IPS-18a (cell line): ENCODE data around the gene PRAC2.

Experiments used
- H3K27ac ChIP-seq: one replicate; pipeline ENCODE4 v1.5.1; 2013; ENCODE audit warnings: low read length
- H3K27me3 ChIP-seq: one replicate; pipeline ENCODE4 v1.6.1; 2013; ENCODE audit warnings: mild to moderate bottlenecking, low read length; ENCODE audit not compliant: control insufficient read depth, insufficient read depth
- H3K36me3 ChIP-seq: one replicate; pipeline ENCODE4 v1.6.1; 2013; ENCODE audit warnings: low read depth, low read length; ENCODE audit not compliant: control insufficient read depth
- H3K4me1 ChIP-seq: one replicate; pipeline ENCODE4 v1.6.1; 2013; ENCODE audit warnings: low read depth, low read length; ENCODE audit not compliant: control insufficient read depth
- H3K4me3 ChIP-seq: one replicate; pipeline ENCODE4 v1.5.1; 2013; ENCODE audit warnings: low read length
- H3K9ac ChIP-seq: one replicate; pipeline ENCODE4 v1.6.1; 2013; ENCODE audit warnings: mild to moderate bottlenecking, low read length, moderate library complexity
- H3K9me3 ChIP-seq: one replicate; pipeline ENCODE4 v1.6.1; 2013; ENCODE audit warnings: low read depth, low read length; ENCODE audit not compliant: control insufficient read depth

The PRAC2 gene

DNA sequence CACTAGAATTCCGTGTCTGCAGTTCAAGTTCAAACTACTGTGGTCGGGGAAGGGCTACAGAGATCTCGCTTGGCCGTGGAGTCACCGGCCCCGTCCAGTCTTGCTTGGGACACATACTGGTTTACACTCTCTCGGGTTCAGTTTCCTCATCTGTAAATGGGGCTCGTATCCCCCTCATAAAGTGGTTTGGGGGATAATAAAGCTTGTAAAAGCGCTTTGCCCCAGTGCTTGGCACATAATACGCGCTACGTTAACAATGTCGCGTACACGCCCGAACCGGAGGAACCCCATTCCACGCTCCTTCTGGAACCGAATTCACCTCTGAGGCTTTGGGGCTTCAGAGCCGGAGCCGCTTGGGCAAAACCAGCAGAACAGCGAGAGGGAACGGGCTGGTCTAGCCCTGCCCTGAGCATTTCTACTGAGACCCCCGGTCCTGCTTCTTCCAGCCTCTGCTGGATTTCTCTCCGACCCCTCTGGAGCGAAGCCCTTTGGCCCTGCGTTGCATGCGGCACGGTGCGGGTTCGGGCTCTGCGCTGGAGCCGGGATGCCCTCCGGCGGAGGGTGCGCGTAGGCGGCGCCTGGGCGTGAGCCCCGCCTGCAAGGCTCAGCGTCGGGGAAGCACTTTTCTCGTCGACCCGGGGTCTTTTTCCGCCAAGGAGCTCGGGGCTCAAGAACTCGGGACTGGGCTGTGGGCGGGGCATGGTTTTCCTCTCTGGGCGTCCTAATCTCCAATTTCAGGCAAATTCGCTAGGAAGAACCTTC is 31.7 kb downstream of the PRAC2 start:
- Histone ChIP-seq H3K9ac (no peak overlapping the region), H3K27me3 (peaks cover 99% of the 10 kb centered on the region), H3K27ac (no peak overlapping the region), H3K36me3 (no peaks in the 10 kb centered on the region), H3K4me1 (peaks cover 3% of the 10 kb centered on the region), H3K9me3 (peaks cover 2% of the 10 kb centered on the region), H3K4me3 (no peak overlapping the region)

- H3K36me3 ChIP-seq, result no peaks in the 10 kb centered on the region
- H3K27ac ChIP-seq, result no peak overlapping the region
- peaks cover 3% of the 10 kb centered on the region for H3K4me1 ChIP-seq
- peaks cover 99% of the 10 kb centered on the region for H3K27me3 ChIP-seq
- no peak overlapping the region for H3K4me3 ChIP-seq
- H3K9ac ChIP-seq, result no peak overlapping the region
- H3K9me3 ChIP-seq, result peaks cover 2% of the 10 kb centered on the region
Observed at GRCh38 chr17:48755356-48755755, 32.4 kb downstream of the PRAC2 start.

- Histone ChIP-seq H3K36me3 (no peaks in the 10 kb centered on the region), H3K27me3 (peaks cover 96% of the 10 kb centered on the region), H3K27ac (no peak overlapping the region)
Observed at GRCh38 chr17:48756830-48757251, 33.9 kb downstream of the PRAC2 start.

GRCh38 chr17:48757524-48757961 is 34.6 kb downstream of the PRAC2 start:
- no peak overlapping the region for H3K9ac ChIP-seq
- peaks cover 2% of the 10 kb centered on the region for H3K9me3 ChIP-seq
- H3K27ac ChIP-seq, result no peak overlapping the region
- no peaks in the 10 kb centered on the region for H3K36me3 ChIP-seq
- peaks cover 95% of the 10 kb centered on the region for H3K27me3 ChIP-seq
- no peak overlapping the region for H3K4me3 ChIP-seq
- peaks cover 3% of the 10 kb centered on the region for H3K4me1 ChIP-seq

More at GRCh38 chr17:48756830-48757251, 33.9 kb downstream of the PRAC2 start:
- Histone ChIP-seq H3K9me3 (peaks cover 2% of the 10 kb centered on the region), H3K9ac (no peak overlapping the region), H3K4me3 (no peak overlapping the region), H3K4me1 (peaks cover 3% of the 10 kb centered on the region)

DNA sequence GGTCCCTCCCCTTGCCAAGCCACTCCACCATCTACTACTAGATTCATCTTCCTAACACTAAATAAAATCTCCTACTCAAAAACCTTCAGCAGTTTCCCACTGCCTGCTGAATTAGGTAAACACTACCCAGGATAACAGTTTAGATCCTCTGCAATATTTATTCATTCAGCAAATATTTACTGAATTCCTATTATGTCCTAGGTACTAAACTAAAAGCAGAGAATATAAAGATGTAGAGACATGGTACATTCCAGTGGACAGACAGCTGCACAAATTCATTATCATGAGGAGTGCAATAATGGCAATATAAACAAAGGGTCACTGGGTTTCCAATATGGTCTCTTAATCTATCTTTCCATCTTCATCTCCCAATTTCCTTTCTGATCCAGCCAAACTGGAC is 36.3 kb downstream of the PRAC2 start:
- Histone ChIP-seq H3K4me3 (no peak overlapping the region), H3K27ac (no peak overlapping the region), H3K9ac (no peak overlapping the region), H3K27me3 (peaks cover 95% of the 10 kb centered on the region), H3K9me3 (peaks cover 2% of the 10 kb centered on the region), H3K36me3 (no peaks in the 10 kb centered on the region), H3K4me1 (peaks cover 3% of the 10 kb centered on the region)

- H3K9ac ChIP-seq, result no peak overlapping the region
- no peaks in the 10 kb centered on the region for H3K4me1 ChIP-seq
- no peaks in the 10 kb centered on the region for H3K9me3 ChIP-seq
- peaks cover 93% of the 10 kb centered on the region for H3K27me3 ChIP-seq
- no peak overlapping the region for H3K27ac ChIP-seq
- H3K36me3 ChIP-seq, result no peaks in the 10 kb centered on the region
- no peak overlapping the region for H3K4me3 ChIP-seq
Observed at GRCh38 chr17:48760411-48760810, 37.4 kb downstream of the PRAC2 start.

DNA sequence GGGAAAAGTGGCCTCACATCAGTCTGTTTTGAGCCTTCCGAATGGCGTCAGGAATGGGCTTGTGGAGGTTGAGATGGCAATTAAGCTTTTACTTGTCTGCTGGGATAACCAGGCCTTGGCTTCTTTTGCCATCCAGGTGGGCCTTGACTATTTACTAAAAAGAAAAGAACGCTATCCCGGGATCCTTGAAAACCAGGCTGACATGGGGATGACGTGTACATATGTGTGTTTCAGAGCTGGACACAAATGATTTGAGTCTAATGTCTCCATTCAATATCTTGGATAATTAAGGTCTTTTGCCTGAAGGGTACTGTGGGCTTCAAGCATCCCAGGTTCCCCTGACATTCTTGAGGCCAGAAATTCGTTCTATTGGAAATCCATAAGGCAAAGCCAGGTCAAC is 38.1 kb downstream of the PRAC2 start:
- Histone ChIP-seq H3K36me3 (no peaks in the 10 kb centered on the region), H3K27ac (no peak overlapping the region)

GRCh38 chr17:48767263-48767774 is 44.3 kb downstream of the PRAC2 start:
- no peaks in the 10 kb centered on the region for H3K4me1 ChIP-seq
- no peaks in the 10 kb centered on the region for H3K9me3 ChIP-seq
- peaks cover 28% of the 10 kb centered on the region for H3K27me3 ChIP-seq
- no peak overlapping the region for H3K4me3 ChIP-seq
- H3K36me3 ChIP-seq, result no peaks in the 10 kb centered on the region
- H3K27ac ChIP-seq, result no peak overlapping the region
- H3K9ac ChIP-seq, result no peak overlapping the region

More for the DNA sequence above, 38.1 kb downstream of the PRAC2 start:
- Histone ChIP-seq H3K4me1 (no peaks in the 10 kb centered on the region), H3K9ac (no peak overlapping the region), H3K9me3 (no peaks in the 10 kb centered on the region), H3K27me3 (peaks cover 86% of the 10 kb centered on the region), H3K4me3 (no peak overlapping the region)

DNA sequence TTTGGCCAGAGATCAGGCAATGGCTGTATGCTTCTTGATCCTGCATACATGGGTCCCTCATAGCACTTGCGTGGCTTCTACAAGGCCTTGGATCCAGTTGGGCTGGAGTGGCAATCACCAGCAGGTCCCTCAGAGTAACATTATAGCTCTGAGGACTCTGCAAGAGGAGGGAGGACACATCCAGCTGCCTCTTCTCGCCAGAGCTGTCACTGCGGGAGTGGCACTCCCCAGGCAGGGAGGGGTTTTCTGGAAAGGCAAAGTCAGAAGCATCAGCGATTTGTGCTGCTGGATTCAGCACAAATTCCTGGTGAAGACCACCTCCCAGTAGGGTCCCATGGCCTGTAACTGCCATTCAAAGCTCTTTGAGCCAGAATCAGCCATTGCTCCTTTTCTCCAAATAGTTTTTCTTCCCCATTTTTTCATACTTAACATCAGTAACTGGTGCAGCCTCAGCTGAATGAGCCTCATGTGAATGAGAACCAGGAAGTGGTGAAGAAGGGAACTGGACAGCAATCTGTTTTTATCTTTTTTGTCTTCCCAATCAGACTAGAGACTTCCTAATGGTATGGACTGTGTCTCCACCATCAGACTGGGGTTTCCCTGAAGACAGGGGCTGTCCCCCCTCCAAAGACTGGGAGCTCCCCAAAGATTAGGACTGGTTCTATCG is 46.2 kb downstream of the PRAC2 start:
- no peak overlapping the region for H3K9ac ChIP-seq
- no peaks in the 10 kb centered on the region for H3K36me3 ChIP-seq
- peaks cover 11% of the 10 kb centered on the region for H3K27me3 ChIP-seq
- no peak overlapping the region for H3K4me3 ChIP-seq
- no peaks in the 10 kb centered on the region for H3K9me3 ChIP-seq
- H3K4me1 ChIP-seq, result no peaks in the 10 kb centered on the region
- no peak overlapping the region for H3K27ac ChIP-seq

DNA sequence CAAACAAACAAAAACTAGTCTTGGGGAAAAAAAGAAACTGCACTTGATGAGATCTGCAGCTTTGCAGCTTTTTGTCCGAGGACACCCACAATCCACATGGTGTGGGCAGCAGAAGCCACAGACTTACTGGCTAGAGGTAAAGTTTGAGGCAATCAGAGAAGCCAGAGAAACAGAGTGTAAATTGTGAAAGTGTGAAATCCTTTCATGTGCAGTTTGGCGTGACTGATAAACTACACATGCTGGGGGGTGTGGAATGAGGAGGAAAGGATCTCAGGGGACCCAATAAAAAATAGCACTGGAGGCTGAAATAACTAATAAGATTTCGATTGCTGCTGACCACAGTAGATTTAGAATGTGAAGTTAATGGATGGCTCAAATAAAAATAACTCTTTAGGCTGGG is 48.0 kb downstream of the PRAC2 start:
- Histone ChIP-seq H3K4me3 (no peak overlapping the region), H3K27me3 (no peaks in the 10 kb centered on the region), H3K27ac (no peak overlapping the region), H3K4me1 (no peaks in the 10 kb centered on the region), H3K9me3 (no peaks in the 10 kb centered on the region), H3K36me3 (no peaks in the 10 kb centered on the region), H3K9ac (no peak overlapping the region)

DNA sequence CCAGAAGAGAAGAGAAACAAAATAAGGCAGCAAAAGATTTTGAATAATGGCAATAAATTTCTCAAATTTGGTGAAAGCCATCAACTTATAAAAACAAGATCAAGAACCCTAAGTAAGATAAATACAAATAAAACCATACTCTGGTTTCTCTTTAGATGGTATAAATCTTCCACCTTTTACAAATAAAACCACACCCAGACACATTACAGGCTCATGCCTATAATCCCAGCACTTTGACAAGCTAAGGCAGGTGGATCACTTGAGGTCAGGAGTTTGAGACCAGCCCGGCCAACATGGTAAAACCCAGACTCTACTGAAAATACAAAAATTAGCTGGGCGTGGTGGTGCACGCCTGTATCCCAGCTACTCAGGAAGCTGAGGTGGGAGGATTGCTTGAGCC is 50.3 kb downstream of the PRAC2 start:
- H3K36me3 ChIP-seq, result no peaks in the 10 kb centered on the region
- no peak overlapping the region for H3K27ac ChIP-seq
- H3K4me1 ChIP-seq, result no peaks in the 10 kb centered on the region
- H3K9ac ChIP-seq, result no peak overlapping the region
- no peaks in the 10 kb centered on the region for H3K9me3 ChIP-seq
- H3K4me3 ChIP-seq, result no peak overlapping the region
- no peaks in the 10 kb centered on the region for H3K27me3 ChIP-seq
